HG03025 (cell line): Measurements from ENCODE around the gene TOPAZ1.

Source experiments
- ATAC-seq: cut with Tn5 transposase; IDR thresholded peaks from one replicate; pipeline ENCODE4 v1.9.1; 2021; ENCODE audit warnings: mild to moderate bottlenecking, moderate library complexity; ENCODE audit not compliant: unreplicated experiment, low FRiP score

Gene TOPAZ1

GRCh38 chr3:44240061-44240460 is 1.6 kb upstream of the TOPAZ1 start:
- no peak for ATAC-seq

- ATAC-seq = no peak
Observed at GRCh38 chr3:44242721-44243120, 1.0 kb downstream of the TOPAZ1 start.

DNA sequence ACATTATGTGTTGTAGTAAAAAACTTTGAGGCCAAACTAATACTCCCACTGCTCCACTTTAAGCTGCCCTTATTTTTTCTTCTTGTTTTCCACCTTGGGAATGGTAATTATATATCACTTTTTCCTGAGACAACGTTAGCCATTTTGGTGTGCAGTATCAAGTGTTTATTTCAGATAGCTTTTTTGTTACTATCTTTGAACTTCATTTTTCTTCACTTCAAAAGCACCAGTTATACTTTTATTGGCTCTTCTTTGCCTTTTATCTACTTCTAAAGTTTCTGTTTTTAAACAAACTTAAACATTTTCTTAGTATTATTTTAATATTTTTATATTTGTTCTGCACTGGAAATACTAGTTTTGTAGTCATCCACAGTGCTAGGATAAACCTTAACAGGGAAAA is 6.5 kb downstream of the TOPAZ1 start:
- no peak for ATAC-seq

DNA sequence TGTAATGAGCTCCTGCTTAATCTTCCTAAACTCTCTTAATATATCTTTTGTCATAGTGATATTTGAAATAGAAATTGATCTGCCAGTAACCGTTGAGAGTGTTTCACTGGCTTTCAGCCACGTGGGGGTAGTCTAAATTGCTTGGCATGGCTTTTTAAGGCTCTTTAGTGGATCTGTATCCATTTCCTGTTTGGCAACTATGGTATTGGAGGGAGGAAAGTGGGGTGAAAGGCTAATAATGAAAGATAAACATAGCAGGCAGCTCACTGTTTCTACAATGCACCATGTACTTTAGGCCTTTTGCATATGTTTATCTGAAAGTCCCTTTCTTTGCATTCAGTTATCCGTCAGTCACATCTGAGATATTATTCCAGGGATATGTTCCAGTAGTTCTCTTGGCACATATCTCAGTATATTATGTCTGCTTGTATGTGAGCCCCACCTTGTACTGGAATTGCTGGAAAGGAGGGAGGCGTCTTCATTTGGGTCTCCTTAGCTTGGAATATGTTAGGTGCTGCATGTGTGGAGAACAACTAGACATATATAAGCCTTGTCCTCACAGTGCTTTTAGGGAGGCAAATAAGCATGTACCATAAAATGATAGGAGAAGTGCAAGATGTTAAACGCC is 10.8 kb downstream of the TOPAZ1 start:
- no peak for ATAC-seq

GRCh38 chr3:44259404-44259803 is 17.7 kb downstream of the TOPAZ1 start:
- ATAC-seq = no peak

DNA sequence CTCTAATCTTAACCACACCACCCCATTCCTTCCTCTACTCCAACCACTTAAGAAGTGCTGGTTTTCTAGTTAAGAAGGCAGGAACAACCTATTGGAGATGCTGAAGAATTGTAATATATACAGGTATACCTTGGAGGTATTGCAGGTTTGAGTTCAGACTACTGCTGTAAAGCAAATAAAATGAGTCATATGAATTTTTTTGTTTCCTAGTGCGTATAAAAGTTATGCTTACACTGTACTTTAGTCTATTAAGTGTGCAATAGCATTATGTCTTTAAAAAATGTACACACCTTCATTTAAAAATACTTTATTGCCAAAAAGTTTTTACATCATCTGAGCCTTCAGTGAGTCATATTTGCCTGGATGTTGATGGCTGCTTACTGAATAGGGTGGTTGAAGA is 22.5 kb downstream of the TOPAZ1 start:
- no peak for ATAC-seq

GRCh38 chr3:44265815-44266214 is 24.1 kb downstream of the TOPAZ1 start:
- ATAC-seq = no peak

DNA sequence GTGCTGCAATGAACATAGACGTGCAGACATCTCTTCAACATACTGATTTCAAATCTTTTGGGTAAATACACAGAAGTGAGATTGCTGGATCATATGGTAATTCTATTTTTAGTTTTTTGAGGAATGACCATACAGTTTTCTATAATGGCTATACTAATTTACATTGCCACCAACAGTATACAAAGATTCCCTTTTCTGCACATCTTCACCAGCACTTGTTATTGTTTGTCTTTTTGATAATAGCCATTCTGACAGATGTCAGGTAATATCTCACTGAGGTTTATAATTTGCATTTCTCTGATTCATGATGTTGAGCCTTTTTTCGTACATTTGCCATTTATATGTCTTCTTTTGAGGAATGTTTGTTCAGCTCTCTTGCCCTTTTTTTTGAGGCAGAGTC is 30.5 kb downstream of the TOPAZ1 start:
- ATAC-seq = no peak

- no peak for ATAC-seq
Observed at GRCh38 chr3:44277925-44278324, 36.2 kb downstream of the TOPAZ1 start.

DNA sequence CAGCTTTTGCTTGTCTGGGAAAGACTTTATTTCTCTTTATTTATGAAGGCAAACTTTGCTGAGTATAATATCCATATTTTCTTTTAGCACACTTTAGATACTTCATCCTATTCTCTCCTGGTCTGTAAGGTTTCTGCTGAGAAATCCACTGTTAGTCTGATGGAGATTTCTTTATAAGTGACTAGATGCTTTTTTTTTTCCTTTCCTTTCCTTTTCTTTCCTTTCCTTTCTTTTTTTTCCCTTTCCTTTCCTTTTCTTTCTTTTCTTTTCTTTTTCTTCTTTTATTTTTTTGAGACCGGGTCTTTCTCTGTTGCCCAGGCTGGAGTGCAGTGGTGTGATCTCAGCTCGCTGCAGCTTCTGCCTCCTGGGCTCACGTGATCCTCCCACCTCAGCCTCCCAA is 38.4 kb downstream of the TOPAZ1 start:
- no peak for ATAC-seq

DNA sequence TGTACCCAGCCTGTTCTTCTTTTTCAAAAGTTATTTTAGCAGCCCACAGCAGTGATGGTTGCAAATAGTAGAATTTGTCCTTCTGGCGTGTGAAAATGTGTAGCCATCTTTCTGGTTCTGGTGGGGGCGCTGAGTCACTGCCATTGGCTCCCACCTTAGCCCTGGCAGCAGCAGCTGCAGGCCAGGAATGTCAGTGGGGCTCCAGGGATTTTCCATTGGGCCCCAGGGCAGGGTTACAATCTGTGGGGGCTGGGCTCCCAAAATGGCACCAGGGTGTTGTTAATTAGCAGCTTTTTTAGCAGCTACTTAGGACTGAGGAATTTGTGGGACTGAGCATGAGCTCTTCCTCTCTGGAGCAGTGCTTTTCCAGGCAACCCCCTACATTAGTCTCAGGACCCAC is 38.9 kb downstream of the TOPAZ1 start:
- ATAC-seq = no peak

GRCh38 chr3:44284949-44285348 is 43.3 kb downstream of the TOPAZ1 start:
- ATAC-seq = no peak

DNA sequence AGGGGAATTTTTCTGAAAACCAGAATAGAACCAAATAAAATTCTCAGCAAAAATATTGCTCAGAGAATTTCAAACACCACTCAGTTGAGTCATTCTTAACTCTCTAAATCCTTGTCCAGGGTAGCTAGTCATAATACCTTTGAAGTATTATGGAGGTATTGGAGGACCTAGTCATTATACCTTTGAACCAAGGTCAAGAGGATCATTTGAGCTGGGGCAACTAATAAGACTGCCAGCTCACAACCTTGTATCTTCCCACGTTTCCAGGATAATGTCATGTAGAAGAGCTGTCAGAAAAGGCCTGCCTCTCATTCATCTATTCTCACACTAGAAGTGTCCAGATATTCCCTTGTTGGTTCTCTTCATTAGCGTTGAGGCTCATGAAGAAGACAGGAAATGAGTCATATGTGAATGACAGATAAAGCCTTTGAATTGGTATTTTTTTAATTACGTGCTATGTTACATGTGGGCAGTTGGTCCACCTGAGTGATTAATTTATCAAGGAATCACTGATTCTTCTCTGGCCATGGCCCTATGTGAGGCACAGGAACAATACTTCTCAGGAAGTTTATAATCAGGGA is 48.3 kb downstream of the TOPAZ1 start:
- ATAC-seq = no peak

DNA sequence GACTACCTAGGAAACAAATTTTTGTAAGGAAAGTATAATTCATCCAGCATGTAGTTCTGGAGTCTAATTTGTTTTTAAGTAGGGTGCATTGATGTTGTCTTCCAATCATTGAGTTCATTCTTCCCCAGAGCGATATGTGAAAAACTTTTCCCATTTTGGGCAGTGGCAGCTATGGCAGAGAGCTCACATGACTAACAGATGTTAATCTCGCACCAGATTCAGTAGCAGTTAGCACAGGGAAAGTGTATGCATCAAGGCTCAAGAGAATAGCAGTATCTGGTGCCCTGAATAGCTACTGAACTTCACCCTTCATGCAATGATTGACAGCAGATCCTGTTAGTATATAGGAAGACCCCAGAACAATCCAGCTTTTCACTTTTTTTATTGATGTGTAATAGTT is 50.6 kb downstream of the TOPAZ1 start:
- ATAC-seq = no peak

GRCh38 chr3:44292947-44293346 is 51.3 kb downstream of the TOPAZ1 start:
- ATAC-seq = no peak

DNA sequence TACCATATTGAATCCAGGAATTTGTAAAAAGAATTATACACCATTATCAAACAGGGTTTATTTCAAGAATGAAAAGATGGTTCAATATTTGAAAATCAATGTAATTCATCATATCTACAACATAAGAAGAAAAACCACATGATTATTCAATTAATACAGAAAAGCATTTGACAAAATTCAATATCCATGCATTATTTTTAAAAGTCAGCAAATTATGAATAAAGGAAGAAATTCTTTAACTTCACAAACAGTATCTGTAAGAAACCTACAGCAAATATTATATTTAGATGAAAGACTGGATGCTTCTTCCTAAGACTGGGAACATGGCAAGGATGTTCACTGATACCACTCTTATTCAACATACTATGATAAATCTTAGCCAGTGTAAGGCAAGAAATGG is 55.6 kb downstream of the TOPAZ1 start:
- ATAC-seq = no peak

DNA sequence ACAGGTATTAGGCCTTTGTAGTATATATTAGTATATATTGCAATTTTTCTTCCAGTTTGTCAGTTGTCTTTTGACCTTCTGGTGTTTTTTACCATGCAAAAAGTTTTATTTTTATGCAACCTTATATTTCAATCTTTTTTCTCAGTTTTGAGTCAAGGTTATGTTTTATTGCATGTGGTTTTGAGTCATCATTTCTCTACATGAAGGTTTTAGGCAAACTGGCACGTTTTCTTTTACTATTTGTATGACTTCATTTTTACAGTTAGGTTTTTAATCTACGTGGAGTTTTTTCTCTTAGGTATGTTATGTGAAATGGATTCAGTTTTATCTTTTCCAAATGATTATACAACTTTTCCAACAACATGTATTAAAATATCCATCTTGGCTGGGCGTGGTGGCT is 60.1 kb downstream of the TOPAZ1 start:
- ATAC-seq = no peak

DNA sequence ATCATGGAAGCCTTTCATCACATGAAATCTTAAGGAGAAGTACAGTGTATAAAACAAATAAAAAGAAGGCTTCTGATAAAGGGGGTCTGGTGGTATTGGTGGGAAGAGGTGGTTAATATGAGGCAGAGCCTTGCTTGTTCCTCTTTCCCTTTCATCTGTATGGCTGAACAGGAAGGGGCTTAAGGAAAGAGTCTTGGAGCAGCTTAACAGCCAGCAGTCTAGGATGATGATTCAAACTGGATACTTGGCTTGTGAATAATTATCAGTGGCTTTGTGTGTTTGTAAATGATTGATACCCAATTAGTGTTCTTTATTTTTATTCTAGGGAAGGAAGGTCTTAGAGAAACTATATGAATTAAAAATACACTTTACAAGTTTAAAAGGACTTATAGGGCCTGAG is 67.8 kb downstream of the TOPAZ1 start:
- ATAC-seq = no peak

- ATAC-seq = no peak
Observed at GRCh38 chr3:44318891-44319311, 77.2 kb downstream of the TOPAZ1 start.

- no peak for ATAC-seq
Observed at GRCh38 chr3:44321335-44321734, 79.6 kb downstream of the TOPAZ1 start.

DNA sequence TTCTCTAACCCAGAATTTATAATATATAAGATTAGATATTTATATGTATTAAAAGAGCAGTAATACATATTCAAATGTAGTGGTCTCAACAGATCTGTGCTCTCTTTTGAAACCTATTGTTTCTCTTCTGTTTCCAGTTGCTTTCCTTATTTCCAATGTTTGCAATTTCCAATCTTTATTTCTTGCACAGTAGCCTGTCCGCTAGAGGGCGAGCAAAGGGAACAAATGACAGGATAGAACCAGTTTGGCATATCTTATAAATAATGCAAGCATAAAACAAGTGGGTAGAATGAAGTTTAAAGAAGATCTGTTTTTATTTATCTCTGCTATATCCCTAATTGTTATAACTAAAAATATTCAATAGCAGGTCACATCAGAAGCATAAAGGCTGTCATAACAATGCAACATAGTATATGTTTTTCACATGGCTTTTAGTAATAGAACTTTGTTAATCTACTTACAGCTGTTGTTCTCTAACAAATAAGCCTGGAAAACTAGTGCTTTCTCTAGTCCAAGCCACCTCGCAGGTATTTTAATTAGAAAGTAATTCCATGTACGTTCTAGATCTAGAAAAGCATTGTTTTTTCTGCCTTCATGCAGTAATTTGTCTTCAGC is 81.8 kb downstream of the TOPAZ1 start:
- ATAC-seq = no peak

- ATAC-seq = no peak
Observed at GRCh38 chr3:44324584-44324983, 82.9 kb downstream of the TOPAZ1 start.
